Measurements from ENCODE around the gene CSNK1E. TPM values are rescaled to one million over a fixed set of nuclear protein-coding genes. Genes with fewer than 3 reads are reported as not detected.

The CSNK1E gene
- total RNA-seq = 184 and 344 TPM in 2 replicates

GRCh38 chr22:38317122-38317994, at the start of gene CSNK1E:
CSNK1E (minus strand) TSS chr22:38317433; CDS start chr22:38314157, 3,276 bp downstream.

DNA sequence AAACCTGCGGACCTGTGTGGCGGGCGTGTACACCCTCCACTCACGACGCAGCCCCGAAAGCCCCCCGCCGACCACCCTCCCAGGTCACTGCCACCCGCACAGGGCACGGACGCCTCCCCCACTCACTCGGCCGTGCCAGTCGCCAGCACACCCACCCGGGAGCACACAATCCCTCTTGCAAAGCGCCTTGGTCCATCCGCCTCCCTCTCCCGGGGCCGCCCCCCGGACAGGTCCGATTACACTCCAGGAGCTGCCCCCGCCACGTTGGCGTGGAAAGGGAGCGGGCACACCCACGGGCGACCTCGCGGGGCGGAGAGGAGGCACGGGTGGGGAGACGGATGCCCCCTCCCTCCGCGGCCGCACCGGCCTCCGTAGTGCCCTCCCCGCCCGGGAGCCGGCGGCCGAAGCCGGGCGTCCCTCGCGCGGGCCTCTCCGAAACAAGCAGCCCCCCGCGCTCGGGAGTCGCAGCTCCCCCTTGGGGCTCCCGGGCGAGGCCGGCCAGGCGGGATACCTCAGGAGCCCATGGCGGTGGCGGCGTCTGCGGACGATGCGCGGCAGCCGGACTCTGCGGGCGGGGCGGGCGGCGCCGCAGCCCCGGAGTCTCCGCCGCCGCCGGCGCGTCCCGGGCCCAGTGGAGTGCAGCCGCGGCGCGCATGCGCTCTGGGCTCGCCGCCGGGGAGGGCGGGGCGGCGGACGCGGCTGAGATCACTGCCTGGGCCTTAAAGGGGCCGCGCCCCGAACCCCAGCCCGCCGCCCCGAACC, 44.7 kb downstream of the CSNK1E start, which contains the start of gene TMEM184B:
Gene TMEM184B (minus strand): TSS at position 638 of the 762 bp plus-strand sequence. CDS start 25,049 bp downstream, outside the sequence.

Small RNA genes within 50 kb of the gene (small RNA-seq; reads per million reads assigned to genes)
- not detected for gene RF00017 (ENCODE audit: low replicate concordance)

Other genes with a start within 250 kb of the CSNK1E start
- gene SLC16A8, start 233.2 kb downstream of the CSNK1E start, total RNA-seq = 0.14 TPM in 1 of 2 replicates, not detected in the other
- gene BAIAP2L2, start 206.7 kb downstream of the CSNK1E start, total RNA-seq = 2.2 and 3.4 TPM in 2 replicates
- gene PLA2G6, start 135.6 kb downstream of the CSNK1E start, total RNA-seq = 8.5 and 11.6 TPM in 2 replicates
- gene MAFF, start 115.4 kb downstream of the CSNK1E start, total RNA-seq = 64.6 and 70.9 TPM in 2 replicates
- 90.8 and 94.9 TPM in 2 replicates for gene TMEM184B, start 44.4 kb downstream of the CSNK1E start, total RNA-seq
- under 0.01 TPM in 1 of 2 replicates, not detected in the other for gene KCNJ4, start 137.8 kb upstream of the CSNK1E start, total RNA-seq
- gene KDELR3, start 150.7 kb upstream of the CSNK1E start, total RNA-seq = 111 and 136 TPM in 2 replicates
- 439 and 549 TPM in 2 replicates for gene DDX17, start 188.9 kb upstream of the CSNK1E start, total RNA-seq